Chondrocyte (in vitro differentiated cells): Measurements from ENCODE around the gene CDH8. TPM values are rescaled to one million over a fixed set of nuclear protein-coding genes. Genes with fewer than 3 reads are reported as not detected.

ENCODE experiments used
- DNase-seq: peaks from one replicate; pipeline ENCODE4 v3.0.0; 2021; ENCODE audit warnings: mixed read lengths, low spot score
- H3K27ac Mint-ChIP-seq: one replicate; pipeline ENCODE4 v1.8.0; 2021; ENCODE audit warnings: mild to moderate bottlenecking, moderate library complexity, mixed read lengths; ENCODE audit not compliant: unreplicated experiment
- H3K27me3 Mint-ChIP-seq: 2 replicates; pipeline ENCODE4 v1.8.0; 2021; ENCODE audit warnings: low read depth, mixed read lengths
- H3K36me3 Mint-ChIP-seq: 2 replicates; pipeline ENCODE4 v1.8.0; 2021; ENCODE audit warnings: low read depth, mixed read lengths
- H3K4me1 Mint-ChIP-seq: 2 replicates; pipeline ENCODE4 v1.8.0; 2021; ENCODE audit warnings: low read depth, mild to moderate bottlenecking, mixed read lengths
- H3K4me3 Mint-ChIP-seq: one replicate; pipeline ENCODE4 v1.8.0; 2021; ENCODE audit warnings: mild to moderate bottlenecking, moderate library complexity, mixed read lengths; ENCODE audit not compliant: unreplicated experiment
- H3K9me3 Mint-ChIP-seq: 2 replicates; pipeline ENCODE4 v1.8.0; 2021; ENCODE audit warnings: low read depth, mixed read lengths
- total RNA-seq: library from RNA; stranded (reverse); gene quantifications from 3 replicates; pipeline ENCODE4 v1.2.1, GENCODE V29; 2021
- TF ChIP-seq, protein P1 (sequence below): fragments of 200-600 bp; sonication (generic); IDR thresholded peaks from 2 replicates; pipeline ENCODE4 v1.5.0; 2021; ENCODE audit warnings: antibody characterized with exemption, mild to moderate bottlenecking, moderate library complexity

CDH8 gene
- total RNA-seq, 1 donor from 2014 or later = 5.7 TPM

DNA sequence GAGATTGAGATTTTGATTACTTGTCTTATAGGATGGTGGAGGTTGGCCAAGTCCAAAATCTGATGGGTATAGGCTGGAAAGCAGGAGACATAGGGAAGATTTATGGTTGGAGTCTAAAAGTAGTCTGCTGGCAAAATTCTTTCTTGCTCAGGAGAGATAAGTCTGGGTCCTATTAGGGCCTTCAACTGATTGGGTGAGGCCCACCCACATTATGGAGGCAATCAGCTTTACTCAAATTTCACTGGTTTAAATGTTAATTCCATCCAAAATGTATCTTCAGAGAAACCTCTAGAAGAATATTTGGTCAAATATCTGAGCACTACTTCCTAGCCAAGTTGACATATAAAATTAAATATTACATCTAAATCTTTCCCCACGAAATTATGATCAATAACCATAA, 31.7 kb upstream of the CDH8 start:
- no peak overlapping the region for H3K4me3 Mint-ChIP-seq
- no peak overlapping the region for H3K27ac Mint-ChIP-seq
- TF ChIP-seq, protein P1, sequence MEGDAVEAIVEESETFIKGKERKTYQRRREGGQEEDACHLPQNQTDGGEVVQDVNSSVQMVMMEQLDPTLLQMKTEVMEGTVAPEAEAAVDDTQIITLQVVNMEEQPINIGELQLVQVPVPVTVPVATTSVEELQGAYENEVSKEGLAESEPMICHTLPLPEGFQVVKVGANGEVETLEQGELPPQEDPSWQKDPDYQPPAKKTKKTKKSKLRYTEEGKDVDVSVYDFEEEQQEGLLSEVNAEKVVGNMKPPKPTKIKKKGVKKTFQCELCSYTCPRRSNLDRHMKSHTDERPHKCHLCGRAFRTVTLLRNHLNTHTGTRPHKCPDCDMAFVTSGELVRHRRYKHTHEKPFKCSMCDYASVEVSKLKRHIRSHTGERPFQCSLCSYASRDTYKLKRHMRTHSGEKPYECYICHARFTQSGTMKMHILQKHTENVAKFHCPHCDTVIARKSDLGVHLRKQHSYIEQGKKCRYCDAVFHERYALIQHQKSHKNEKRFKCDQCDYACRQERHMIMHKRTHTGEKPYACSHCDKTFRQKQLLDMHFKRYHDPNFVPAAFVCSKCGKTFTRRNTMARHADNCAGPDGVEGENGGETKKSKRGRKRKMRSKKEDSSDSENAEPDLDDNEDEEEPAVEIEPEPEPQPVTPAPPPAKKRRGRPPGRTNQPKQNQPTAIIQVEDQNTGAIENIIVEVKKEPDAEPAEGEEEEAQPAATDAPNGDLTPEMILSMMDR = no peak
- no peaks in the 10 kb centered on the region for H3K36me3 Mint-ChIP-seq
- DNase-seq = no peak
- no peaks in the 10 kb centered on the region for H3K4me1 Mint-ChIP-seq
- H3K9me3 Mint-ChIP-seq = no peaks in the 10 kb centered on the region
- peaks cover 9% of the 10 kb centered on the region for H3K27me3 Mint-ChIP-seq

DNA sequence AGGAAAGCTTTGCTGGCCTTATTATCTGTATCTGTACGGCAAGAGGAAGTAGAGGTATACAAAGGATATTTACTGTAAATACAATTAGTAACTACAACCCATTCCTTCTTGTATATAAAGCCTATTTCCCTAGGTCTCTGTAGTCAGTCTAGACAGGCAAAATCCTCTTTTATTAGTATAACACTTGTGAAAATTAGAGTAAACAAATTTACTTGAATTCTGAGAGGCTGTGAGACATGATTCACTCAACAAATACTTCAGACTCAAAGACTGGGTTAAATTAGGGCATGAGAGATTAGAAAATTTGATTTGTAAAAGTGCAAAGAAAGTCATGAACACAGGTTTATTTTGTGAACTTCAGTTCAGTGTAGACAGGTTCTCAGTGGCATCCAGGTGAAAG, 30.9 kb upstream of the CDH8 start:
- Mint-ChIP-seq H3K36me3 (no peaks in the 10 kb centered on the region), H3K27ac (no peak overlapping the region)

DNA sequence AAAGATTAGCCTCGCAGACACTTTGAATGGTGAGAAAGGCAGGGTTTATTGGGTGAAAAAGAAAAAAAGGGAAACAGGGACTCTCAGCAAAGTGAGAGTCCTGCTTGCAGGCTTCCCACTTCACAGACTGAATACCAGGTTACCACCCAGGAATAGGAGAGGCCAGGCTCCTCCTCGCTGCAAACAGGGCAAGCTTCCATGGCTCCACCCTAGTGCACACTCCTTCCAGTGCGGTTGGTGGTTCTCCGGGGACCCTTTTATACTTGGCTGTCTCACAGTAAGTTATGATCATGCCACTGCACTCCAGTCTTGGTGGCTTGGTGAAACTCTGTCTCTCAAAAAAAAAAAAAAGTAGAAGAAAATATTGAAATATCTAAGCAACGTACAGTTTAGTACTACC, 30.5 kb upstream of the CDH8 start:
- H3K4me3 Mint-ChIP-seq = no peak overlapping the region
- H3K4me1 Mint-ChIP-seq = no peaks in the 10 kb centered on the region
- H3K27ac Mint-ChIP-seq = no peak overlapping the region
- H3K27me3 Mint-ChIP-seq = peaks cover 9% of the 10 kb centered on the region
- no peaks in the 10 kb centered on the region for H3K36me3 Mint-ChIP-seq
- no peaks in the 10 kb centered on the region for H3K9me3 Mint-ChIP-seq
- no peak for DNase-seq
- TF ChIP-seq, protein P1 = no peak

More for the DNA sequence above, 30.9 kb upstream of the CDH8 start:
- peaks cover 9% of the 10 kb centered on the region for H3K27me3 Mint-ChIP-seq
- H3K4me1 Mint-ChIP-seq = no peaks in the 10 kb centered on the region
- H3K4me3 Mint-ChIP-seq = no peak overlapping the region
- no peaks in the 10 kb centered on the region for H3K9me3 Mint-ChIP-seq
- TF ChIP-seq, protein P1 = no peak
- DNase-seq = no peak

DNA sequence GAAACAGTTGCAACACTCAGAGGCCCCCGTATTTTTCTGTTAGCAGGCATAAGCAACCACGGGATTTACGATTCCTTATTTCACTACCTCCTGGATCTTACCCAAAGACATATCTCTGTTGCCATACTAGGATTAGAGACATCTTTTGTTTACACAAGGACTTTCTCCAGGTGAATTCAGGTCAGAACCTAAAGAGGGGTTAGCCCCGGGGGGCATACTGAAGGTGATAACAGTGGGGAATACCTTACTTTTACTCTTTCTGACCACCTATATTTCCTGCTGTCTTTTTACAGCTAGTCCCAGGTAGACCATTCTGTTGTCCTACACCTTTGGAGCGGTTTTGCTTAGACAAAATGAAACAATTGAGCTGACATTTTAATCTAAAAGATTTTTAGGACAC, 27.9 kb upstream of the CDH8 start:
- H3K9me3 Mint-ChIP-seq = no peaks in the 10 kb centered on the region
- H3K27me3 Mint-ChIP-seq = peaks cover 19% of the 10 kb centered on the region
- H3K4me3 Mint-ChIP-seq = no peak overlapping the region
- no peak overlapping the region for H3K27ac Mint-ChIP-seq
- DNase-seq = no peak
- H3K4me1 Mint-ChIP-seq = no peaks in the 10 kb centered on the region
- H3K36me3 Mint-ChIP-seq = no peaks in the 10 kb centered on the region
- TF ChIP-seq, protein P1 = no peak

DNA sequence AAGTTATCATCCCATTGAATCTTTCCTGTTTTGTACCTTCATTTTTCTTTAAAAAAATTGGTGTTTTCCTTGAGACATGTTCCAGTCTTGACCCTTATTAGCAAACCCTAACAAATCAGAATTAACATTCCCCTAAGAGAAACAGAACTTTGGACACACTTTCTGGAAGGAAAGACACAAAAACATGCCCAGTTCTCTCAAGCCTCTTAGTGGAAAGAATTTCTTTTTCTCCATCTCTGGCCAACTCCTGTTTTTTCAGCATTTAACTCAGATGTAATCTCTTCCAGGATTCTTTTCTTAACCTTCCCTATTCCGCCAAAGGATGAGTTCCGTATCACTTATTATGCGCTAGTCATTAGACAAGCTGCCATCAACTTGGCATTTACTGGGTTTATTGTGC, 23.9 kb upstream of the CDH8 start:
- Mint-ChIP-seq H3K27ac (no peak overlapping the region), H3K36me3 (no peaks in the 10 kb centered on the region), H3K9me3 (peaks cover 3% of the 10 kb centered on the region), H3K4me1 (no peaks in the 10 kb centered on the region), H3K4me3 (no peak overlapping the region), H3K27me3 (peaks cover 31% of the 10 kb centered on the region)
- DNase-seq = no peak
- TF ChIP-seq, protein P1 = no peak
